Ammon's horn (tissue), 1 donor: ENCODE results near the gene ZNF189.
"Not testable (repeated sequence)": the region's sequence is repeated elsewhere in the genome, so short reads cannot be mapped to it uniquely, and the experiment has no call there.

Experiments
- DNase-seq: peaks from one replicate; pipeline ENCODE4 v3.0.0-alpha.2; 2016; ENCODE audit warnings: low spot score

The ZNF189 gene

DNA sequence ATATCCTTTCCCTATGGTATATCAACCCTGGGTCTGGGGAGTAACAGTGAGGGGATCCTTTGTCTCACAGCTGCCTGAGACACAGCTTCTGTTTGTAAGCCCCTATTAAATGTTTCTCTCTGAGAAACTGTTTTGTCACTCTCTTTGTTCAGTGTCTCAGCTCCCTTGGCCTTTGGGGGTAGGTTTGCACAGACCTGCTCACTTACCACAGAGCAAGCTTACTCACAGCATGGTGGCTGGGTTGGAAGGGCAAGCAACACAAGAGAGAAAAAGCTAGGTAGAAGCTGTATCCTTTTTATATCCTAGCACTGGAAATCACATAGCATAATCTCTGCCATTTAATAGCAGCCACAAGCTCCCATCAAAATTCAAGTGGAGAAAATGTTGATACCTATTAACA lies 18.4 kb upstream of the ZNF189 start:
- no peak for DNase-seq

GRCh38 chr9:101381118-101381517 lies 17.5 kb upstream of the ZNF189 start:
- DNase-seq, result no peak

GRCh38 chr9:101381833-101382342 lies 16.8 kb upstream of the ZNF189 start:
- no peak for DNase-seq

GRCh38 chr9:101383361-101383760 lies 15.3 kb upstream of the ZNF189 start:
- DNase-seq, result no peak

DNA sequence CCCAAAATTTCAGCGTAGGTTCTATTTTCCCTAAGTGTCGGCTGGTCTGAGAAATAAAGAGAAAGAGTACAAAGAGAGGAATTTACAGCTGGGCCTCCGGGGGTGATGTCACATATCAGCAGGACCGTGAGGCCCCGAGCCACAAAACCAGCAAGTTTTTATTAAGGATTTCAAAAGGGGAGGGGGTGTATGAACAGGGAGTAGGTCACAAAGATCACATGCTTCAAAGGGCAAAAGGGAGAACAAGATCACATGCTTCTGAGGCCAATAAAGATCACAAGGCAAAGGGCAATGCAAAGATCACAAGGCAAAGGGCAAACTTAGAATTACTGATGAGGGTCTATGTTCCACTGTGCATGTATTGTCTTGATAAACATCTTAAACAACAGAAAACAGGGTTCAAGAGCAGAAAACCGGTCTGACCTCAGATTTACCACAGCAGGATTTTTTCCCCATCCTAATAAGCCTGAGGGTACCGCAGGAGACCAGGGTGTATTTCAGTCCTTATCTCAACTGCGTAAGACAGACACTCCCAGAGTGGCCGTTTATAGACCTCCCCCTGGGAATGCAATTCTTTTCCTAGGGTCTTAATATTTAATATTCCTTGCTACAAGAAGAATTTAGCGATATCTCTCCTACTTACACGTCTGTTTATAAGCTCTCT lies 13.6 kb upstream of the ZNF189 start, which contains the start of gene BAAT:
BAAT (minus strand) TSS at position 134 of the 664 bp plus-strand sequence. CDS start 13,602 bp downstream, outside the sequence.
- not testable (repeated sequence) for DNase-seq

GRCh38 chr9:101387871-101388506 lies 10.7 kb upstream of the ZNF189 start:
- DNase-seq, result peak; percentile 76

DNA sequence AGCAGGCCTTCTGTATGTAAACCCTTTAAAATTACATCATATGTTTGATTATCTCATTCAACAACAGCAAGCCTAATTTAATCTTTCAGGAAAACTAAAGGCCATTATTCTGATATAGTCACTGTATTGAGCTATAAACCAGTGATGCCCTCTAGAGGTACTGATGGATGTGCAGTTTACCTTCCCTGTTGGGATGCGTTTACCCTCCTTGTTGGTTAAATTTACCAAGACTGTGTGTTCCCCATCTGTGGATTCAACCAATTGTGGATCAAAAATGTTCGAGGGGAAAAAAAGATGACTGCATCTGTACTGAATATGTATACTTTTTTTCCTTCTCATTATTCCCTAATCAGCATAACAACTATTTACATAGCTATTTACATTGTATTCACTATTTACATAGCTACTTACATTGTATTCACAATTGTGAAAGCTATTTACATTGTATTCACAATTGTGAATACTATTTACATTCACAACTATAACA lies 10.1 kb upstream of the ZNF189 start:
- peak; percentile 35 for DNase-seq

DNA sequence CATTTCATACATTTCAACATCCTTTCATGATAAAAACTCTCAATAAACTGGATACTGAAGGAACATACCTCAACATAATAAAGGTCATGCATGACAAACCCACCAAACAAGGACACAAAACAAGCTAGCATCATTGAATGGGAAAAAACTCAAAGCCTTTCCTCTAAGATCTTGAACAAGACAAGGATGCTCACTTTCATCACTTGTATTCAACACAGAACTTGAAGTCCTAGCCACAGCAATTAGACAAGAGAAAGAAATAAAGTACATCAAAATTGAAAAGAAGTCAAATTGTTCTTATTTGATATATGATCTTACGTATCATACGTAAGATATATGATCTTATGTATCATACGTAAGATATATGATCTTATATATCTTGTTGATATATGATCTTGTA lies 5.5 kb upstream of the ZNF189 start:
- DNase-seq, result no peak

DNA sequence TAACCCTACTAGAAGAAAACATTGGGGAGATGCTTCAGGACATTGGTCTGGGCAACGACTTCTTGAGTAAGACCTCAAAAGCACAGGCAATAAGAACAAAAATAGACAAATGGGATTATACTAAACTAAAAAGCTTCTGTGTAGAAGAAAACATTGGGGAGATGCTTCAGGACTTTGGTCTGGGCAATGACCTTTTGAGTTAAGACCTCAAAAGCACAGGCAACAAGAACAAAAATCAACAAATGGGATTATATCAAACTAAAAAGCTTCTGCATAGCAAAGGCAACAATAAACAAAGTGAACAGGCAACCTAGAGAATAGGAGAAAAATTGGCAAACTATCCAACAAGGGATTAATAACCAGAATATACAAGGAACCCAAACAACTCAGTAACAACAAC lies 4.0 kb upstream of the ZNF189 start:
- DNase-seq, result no peak

- DNase-seq, result peak; percentile 3
These were observed 944 bp upstream of the ZNF189 start for GRCh38 chr9:101397746-101398067.

DNA sequence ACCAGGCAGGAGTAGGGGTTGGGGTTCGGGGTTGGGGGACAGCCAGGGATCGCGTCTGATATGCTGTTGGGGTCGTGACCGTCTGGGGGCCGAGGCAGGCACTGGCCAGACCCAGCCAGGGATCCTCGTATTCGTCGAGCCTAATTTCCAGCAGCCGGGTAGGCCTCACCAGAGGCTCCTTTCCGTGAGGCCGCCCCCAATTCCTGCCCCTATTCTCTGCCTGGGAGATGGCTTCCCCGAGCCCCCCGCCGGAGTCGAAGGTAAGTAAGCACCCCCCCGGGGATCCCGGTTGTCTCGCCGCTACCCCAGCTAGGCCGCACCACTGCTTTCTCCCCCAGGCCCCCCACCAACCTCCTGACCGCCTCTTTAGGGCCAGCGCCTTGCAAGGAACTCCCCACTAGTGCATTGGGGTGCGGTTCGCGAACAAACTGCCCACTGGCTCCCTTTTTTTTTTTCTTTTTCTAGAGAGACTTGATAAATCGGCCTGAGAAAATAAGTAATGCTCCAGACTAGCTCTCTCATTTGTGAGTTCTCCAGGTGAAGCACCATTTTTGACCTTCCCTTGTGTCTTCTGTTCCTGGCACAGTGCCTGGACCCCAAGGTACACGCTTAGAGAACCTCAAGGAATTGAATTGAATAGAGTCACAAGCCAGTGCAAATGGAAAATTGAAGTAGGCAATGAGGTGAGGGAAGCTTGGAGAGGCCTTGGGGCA lies 435 bp downstream of the ZNF189 start:
- DNase-seq, result no peak

GRCh38 chr9:101399643-101399970 lies 956 bp downstream of the ZNF189 start:
- no peak for DNase-seq

- peak; percentile 57 for DNase-seq
These were observed 1.5 kb downstream of the ZNF189 start for GRCh38 chr9:101400120-101400519.

DNA sequence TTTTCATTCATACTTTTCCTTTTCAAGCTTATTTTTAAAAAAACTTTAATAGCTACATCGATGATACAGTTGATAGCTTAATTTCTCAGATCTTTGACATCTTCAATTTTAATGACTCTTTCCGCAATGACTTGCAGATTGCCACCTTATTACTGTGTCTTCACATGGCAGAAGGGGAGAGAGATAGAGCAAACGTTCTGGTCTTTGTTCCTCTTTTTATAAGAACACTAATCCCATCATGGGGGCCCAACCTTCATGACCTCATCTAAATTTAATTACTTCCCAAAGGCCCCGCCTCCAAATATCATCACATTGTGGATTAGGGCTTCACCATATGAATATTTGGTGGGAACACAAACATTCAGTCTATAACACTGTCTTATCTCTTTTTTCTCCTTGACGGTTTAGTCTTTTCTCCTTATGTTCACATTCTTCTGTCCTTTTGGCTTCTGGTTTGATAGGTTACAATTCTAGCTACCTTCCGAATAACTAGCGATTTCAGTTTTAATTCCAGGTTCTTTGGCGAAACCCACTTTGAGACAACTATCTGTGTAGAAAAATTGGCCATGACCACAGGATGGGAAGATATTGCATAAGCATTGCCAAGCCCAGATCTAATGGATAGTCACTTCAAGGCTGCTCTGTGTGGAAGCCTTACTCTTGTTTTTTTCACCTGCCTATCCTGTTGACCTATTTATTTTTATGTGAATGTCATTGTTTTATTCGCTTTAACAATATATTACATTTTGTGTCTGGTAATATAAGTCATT lies 5.0 kb downstream of the ZNF189 start:
- DNase-seq, result no peak

DNA sequence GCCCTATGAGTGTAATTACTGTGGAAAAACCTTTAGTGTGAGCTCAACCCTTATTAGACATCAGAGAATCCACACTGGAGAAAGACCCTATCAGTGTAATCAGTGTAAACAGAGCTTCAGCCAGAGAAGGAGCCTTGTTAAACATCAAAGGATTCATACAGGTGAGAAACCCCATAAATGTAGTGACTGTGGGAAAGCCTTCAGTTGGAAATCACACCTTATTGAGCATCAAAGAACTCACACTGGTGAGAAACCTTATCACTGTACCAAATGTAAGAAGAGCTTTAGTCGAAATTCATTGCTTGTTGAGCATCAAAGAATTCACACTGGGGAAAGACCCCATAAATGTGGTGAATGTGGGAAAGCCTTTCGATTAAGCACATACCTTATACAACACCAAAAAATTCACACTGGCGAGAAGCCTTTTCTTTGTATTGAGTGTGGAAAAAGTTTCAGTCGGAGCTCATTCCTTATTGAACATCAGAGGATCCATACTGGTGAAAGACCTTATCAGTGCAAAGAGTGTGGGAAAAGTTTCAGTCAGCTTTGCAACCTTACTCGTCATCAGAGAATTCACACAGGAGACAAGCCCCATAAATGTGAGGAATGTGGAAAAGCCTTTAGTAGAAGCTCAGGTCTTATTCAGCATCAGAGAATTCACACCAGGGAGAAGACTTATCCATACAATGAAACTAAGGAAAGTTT lies 9.9 kb downstream of the ZNF189 start:
- no peak for DNase-seq

GRCh38 chr9:101409079-101409477 lies 10.4 kb downstream of the ZNF189 start:
- no peak for DNase-seq

DNA sequence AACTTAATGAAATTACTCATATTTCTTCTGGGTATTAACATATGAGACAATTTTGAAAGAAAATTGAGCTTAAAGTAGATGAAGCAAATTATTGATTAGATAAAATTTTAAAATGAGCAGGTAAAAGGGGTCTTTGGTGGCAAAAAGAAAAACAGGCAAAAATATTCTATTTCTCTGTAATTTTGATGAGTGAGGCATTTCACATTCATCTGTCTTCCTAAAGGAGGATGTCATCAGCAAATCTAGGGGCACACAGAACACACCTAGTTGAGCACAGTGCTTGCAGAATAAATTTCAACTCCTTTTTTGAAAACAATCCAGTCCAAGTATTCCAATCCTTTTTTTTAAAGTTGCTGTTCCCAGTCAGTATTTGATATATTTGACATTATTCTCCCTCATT lies 16.2 kb downstream of the ZNF189 start:
- no peak for DNase-seq

GRCh38 chr9:101415578-101415977 lies 16.9 kb downstream of the ZNF189 start:
- no peak for DNase-seq

- DNase-seq, result no peak
These were observed 18.7 kb downstream of the ZNF189 start for GRCh38 chr9:101417389-101417788.

GRCh38 chr9:101417977-101418376 lies 19.3 kb downstream of the ZNF189 start:
- no peak for DNase-seq

DNA sequence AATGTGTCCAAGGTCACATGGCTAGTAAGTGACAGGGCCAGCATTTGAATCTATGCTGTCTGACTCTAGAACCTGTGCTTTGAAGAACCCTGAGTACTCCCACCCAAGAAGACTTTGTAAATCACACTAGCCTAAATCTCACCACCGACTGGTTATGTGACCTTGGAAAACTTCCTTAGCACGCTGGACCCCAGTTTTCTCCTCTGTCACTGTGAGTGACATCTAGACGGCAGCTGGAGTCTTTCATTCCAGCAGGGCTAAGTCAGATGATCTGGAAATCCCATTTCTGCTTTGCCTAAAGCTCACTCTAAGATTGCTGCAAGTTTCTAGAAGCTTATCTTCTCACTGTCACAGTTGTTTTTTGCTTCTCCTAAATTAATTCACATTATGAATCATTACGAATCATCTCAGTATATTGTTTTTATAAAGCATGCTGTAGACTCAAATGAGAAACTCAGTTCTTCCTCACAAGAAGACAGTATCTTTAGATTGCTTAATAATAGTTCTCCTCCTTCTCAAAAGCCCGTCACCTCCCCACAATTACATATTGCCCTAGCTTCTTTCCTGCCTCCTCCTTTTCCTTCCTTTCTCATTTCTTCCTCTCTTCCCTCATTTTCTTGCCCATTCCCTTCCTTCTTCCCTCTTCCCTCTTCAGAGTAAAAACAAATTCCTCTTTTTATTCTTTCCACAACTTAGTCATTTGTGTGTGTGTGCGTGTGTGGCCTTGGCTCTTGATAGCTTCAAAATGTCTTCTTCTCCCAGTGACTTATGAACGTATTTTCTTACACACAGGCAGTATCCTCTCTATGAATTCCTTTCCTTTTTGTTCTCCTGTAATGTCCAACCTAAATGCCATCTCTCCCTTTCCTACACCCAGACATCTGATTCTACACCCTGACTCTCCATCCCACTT lies 20.1 kb downstream of the ZNF189 start:
- DNase-seq, result no peak
